ENCODE data around the gene IDH2. TPM values are rescaled to one million over a fixed set of nuclear protein-coding genes. Genes with fewer than 3 reads are reported as not detected.
"Not testable (repeated sequence)": the region's sequence is repeated elsewhere in the genome, so short reads cannot be mapped to it uniquely, and the experiment has no call there.

The IDH2 gene
- total RNA-seq, 1 donor from 2014 or later = 135 TPM

DNA sequence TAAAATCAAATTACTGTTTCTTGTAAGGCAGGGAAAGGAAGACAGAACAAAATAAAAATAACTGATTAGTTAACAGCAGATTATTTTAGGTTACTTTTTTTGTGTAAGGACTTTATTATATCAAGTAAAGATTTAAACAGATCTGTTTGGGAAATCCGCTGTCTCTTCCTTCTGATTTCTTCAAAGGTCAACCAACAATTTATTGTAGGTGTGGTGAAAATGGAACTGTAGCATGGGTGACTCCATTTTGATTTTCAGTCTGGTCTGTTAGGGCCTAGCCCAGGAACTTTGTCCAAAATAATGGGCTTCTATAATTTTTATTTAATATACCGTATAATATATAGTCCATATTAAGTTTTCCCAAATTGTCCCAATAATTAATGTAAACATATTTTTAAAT, 13.5 kb upstream of the IDH2 start:
- DNase-seq (ENCODE audit: low read depth, low spot score) = no peak

DNA sequence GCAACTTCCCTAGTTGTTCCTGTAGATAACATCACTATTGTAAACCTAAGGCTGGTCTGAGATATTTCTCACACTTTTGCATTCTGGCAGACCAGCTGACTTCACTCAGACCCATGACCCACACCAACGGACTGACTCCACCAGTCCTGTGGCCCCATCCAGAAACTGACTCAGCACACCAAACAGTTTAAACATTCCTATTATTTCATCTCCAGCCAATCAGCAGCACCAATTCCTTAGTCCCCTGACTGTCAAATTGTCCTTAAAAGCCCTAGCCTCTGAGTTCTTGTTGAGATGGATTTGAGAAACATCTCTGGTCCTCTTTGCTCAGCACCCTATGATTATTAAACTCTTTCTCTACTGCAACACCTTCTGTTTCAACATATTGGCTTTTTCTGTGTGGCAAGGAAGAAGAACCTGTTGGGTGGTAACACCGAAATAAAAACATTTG, 12.2 kb upstream of the IDH2 start:
- DNase-seq (ENCODE audit: low read depth, low spot score) = no peak

DNA sequence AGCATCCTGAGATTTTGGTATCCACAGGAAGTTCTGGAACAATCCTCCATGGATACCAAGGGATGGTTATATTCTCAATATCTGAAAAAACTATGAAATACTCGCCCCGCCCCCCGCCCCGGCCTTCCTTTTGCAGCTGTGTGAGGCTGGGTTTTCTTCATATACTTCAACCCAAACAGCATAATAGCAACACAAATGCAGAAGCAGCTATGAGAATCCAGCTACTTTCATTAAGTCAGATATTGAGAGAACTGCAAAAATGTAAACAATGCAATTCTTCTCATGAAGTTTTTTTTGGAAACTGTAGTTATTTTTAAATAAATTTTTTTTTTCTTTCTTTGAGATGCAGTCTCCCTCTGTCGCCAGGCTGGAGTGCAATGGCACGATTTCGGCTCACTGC, 10.9 kb upstream of the IDH2 start:
- DNase-seq (ENCODE audit: low read depth, low spot score) = no peak

DNA sequence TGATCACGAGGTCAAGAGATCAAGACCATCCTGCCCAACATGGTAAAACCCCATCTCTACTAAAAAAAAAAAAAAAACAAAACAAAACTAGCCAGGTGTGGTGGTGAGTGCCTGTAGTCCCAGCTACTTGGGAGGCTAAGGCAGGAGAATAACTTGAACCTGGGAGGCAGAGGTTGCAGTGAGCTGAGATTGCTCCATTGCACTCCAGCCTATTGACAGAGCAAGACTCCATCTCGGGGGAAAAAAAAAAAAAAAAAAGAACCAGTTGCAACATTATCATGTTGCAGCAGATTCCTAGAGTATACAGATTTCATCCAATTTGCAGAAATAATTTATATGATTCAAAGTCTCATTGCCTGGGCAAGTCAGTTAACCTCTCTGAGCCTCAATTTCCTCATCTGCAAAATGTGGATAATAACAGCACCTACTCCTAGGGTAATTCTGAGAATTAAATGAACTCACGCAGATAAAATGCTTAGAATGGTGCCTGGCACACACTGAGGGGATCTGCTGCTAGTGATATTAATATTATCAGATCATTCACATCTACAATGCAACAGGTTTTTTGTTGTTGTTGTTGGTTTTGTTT, 7.0 kb upstream of the IDH2 start:
- DNase-seq (ENCODE audit: low read depth, low spot score) = not testable (repeated sequence)

DNA sequence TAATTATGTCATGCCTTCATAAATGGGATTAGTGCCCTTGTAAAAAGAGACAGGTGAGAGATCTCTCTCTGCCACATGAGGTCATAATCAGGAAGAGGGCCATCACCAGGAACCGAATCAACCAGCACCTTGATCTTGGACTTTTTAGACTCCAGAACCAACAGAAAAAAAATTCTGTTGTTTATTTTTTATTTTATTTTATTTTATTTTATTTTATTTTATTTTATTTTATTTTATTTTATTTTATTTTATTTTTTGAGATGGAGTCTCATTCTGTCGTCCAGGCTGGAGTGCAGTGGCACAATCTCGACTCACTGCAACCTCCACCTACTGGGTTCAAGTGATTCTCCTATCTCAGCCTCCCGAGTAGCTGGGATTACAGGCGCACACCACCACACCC, 5.8 kb upstream of the IDH2 start:
- not testable (repeated sequence) for DNase-seq (ENCODE audit: low read depth, low spot score)

DNA sequence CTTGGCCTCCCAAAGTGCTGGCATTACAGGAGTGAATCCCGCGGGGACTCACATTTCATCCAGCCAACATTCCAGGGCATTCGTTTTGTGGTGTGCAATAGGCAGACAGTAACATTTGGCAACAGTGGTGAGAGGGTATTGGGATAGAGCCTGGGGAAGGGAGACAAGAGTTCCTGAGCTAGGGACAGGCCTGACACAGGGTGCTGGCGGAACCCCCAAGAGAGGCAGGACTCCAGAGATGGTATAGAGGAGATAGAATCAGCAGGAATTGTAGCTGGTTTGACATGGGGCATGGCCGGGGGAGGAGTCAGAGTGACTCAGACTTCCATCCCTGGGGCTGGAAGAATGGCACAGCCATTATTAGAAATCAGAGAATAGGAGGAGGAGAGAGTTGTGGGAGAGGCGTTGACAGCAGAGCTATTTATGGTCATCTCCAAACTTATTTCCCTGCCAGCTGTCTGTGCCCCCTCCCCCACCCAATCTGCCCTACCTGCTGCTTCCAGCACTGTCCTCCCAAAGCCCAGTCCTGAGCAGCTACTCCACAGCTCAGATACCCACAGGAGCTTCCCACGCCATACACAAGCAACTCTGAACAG, 4.4 kb upstream of the IDH2 start:
- DNase-seq (ENCODE audit: low read depth, low spot score) = no peak

DNA sequence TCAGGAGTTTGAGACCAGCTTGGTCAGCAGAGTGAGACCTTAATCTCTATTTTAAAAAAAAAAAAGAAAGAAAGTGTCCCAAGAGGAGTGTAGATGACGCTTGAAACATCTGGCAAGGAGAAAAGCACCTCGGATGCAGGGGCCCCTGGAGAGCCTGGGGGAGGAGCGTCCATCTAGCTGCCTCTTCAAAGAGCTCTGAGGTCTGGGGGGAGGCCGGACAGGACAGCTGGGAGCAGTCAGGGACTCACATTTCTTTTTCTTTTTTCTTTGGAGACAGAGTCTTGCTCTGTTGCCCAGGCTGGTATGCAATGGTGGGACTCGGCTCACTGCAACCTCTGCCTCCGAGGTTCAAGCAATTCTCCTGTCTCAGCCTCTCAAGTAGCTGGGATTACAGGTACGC, 3.3 kb upstream of the IDH2 start:
- DNase-seq (ENCODE audit: low read depth, low spot score) = no peak

DNA sequence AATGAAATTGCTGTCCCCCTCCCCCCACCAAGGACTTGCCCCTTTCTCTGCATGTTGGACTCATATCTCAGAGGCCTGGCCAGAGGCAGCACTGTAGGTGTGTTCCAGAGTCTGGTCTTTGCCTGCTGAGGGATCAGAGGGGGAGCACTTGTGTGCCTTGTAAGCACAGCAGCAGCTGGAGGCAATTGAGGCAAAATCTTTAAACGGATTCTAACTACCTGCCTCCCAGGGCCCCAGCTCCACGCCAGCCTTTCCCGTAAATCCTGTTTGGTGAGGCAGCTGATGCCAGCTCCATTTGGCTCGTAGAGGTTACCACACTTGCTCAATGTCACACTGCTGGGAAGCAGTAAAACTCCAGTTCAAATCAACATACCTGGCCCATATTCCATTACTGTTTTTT, 2.3 kb upstream of the IDH2 start:
- DNase-seq (ENCODE audit: low read depth, low spot score) = no peak

DNA sequence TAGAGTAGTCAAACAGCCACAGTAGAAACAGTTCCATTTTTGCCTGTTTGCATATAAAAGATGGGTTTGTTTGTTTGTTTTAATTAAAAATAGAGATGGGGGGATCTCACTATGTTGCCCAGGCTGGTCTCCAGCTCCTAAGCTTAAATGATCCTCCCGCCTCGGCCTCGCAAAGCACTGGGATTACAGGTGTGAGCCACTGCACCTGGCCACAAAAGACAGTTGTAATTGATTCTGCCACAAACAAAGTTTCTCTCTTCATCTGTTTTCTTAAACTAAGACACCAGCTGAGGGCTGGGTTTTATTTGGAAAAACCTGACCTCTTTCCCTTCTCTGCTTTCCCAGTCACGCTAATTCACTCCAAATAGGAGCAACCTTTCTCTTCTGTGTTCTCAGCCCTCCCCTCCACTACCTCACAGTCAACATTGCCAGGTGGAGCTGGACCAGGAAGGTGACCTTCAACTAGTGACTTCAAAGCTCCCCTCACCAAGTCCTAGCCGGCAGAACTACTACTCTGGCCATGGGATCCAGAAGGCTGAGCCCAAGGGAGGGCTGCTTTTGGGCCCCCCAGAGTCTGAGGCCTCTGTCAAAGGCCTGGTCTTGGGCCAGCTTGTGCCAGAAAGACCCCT, 1.5 kb upstream of the IDH2 start:
- DNase-seq (ENCODE audit: low read depth, low spot score) = no peak

DNA sequence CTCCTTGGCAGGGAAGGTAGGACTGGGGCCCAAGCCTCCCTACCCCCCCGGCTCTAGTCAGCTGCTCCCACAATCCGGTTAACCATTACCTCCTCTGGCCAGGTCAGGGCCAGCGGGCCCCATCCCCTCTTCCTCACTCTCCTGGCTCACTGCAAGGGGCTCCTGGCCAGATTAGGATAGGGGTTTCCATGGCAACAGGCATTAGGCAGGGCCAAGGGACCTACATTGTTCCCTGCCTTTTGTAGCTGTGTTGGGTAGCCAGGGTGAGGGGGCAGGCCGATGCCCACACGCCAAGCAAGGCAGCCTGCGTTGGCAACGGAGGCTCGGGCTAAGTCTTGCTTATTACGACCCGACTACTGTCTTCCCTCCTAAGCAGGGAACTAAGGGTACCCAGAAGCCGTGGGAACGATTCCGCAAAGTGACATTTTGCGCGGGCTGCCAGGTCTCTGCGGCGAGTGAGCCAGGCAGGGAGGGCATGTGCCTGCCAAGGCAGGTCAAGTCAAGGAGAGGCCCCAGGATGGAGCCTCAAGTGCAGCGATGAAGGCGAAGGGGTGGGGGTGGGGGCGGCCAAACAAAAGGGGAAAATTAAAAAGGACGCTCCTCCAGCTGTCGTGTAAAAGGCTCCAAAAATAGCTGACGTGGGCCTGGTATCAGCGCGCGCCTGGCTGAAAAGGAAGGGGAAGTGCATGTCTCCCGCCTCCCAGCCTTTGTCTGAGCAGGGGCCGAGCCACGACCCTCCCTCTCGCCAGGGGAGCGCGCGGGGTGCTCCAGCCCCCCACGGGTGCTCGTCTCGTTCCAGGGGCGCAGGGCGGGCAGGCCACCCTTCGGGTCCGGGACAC, 919 bp downstream of the IDH2 start:
- no peak for DNase-seq (ENCODE audit: low read depth, low spot score)

DNA sequence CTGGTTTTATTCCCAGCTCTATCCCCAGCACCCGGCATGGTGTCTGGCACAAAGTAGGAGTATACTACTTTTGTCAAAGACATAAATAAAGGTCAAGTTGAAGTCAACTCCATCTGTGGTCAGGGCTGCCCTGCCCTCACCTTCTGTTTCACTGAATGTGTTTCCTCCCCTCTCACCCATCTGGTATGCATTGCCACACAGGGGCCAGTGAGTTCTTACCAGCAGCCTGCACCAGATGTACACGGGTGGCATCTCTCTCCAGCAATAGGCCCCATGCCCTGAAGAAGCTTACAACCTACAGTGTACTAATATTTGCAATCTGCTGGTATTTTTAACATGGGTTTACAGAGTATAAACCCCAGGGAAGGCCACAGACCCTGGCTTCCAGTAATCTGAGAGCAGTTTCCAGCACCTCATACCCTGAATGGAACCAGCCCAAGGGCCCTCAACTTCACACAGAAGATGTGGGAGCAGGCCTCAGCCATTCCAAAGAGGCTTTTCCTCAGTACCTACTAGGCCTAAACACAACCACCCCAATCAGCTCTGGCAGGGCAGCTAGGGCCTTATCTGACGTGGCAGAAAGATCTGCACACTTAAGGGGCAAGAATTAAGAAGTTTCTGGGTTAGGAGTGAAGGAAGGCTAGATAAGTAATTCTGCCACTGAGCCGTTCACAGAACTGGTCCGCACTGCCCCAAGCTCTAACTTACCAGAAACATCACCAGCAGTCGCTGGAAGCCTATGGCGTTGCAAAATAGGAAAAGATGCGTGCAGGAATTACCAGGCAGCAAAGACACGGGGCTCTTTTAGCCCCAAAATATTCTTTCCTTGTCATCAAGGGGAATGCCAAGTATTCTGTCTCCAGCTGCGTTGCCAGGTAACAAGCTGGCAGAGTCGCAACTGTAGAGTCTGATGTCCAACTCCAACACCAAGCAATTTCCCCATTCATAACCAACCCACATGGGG, 2.1 kb downstream of the IDH2 start:
- no peak for DNase-seq (ENCODE audit: low read depth, low spot score)

DNA sequence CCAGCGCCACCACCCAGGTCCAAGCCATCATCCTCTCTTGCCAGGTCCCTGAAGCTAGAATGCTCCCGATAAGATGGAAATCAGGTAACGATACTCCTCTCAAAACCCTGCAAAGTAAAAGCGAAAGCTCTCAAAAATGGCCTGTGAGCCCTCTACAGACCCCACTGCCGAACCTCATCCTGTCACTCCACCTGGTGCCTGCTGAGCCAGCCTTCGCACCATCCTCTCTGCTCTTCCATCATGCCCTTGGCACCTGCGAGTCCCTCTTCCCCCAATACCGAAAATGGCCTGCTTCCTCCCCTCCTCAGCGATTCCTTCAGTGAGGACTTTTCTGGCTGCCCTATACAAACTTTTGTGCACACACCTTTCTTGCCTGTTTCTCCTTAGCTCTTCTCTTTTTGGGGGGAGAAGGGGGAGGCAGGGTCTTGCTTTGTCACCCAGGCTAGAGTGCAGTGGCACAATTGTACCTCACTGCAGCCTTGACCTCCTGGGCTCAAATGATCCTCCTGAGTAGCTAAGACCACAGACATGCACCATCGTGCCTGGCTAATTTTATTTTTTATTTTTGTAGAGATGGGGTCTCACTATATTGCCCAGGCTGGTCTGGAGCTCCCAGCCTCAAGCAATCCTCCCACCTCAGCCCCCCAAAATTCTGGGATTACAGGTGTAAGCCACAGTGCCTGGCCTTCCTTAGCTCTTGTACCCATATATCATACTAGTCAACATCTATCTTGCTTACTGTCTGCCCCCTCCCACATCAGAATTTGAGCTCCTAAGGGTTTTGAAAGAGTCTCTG, 3.0 kb downstream of the IDH2 start:
- no peak for DNase-seq (ENCODE audit: low read depth, low spot score)

DNA sequence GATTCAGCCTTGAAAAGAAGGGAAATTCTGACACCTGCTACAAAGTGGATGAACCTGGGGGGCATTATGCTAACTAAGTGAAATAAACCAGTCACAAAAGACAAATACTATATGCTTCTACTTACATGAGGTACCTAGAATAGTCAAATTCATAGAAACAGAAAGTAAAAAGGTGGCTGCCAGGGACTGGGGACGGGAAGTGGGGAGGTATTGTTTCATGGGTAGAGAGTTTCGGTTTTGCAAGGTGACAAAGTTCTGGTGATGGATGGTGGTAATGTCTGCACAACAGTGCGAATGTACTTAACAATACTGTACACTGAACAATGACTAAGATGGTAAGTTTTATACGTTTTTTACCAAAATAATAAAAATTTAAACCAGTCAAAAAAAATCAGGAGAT, 4.8 kb downstream of the IDH2 start:
- DNase-seq (ENCODE audit: low read depth, low spot score) = no peak

DNA sequence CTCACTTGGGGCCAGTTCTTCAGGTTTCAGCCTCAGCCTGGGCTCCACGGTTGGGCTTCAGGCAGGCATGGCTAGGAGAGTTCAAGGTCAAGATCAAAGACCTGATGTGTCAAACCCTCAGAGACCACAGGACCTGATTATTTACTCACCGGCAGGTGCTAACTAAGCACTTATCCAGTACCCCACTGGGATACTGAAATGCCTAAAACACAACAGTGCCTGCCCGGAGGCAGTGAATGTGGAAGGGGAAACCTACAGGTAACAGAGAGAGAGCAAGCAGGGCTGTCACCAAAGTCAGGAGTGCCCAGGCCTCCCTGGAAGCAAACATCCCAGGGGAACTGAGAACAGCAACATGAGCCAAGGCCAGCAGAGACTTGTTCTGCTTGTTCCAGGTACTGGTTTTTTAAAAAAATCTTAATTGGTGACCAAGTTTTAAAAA, 6.7 kb downstream of the IDH2 start:
- no peak for DNase-seq (ENCODE audit: low read depth, low spot score)

DNA sequence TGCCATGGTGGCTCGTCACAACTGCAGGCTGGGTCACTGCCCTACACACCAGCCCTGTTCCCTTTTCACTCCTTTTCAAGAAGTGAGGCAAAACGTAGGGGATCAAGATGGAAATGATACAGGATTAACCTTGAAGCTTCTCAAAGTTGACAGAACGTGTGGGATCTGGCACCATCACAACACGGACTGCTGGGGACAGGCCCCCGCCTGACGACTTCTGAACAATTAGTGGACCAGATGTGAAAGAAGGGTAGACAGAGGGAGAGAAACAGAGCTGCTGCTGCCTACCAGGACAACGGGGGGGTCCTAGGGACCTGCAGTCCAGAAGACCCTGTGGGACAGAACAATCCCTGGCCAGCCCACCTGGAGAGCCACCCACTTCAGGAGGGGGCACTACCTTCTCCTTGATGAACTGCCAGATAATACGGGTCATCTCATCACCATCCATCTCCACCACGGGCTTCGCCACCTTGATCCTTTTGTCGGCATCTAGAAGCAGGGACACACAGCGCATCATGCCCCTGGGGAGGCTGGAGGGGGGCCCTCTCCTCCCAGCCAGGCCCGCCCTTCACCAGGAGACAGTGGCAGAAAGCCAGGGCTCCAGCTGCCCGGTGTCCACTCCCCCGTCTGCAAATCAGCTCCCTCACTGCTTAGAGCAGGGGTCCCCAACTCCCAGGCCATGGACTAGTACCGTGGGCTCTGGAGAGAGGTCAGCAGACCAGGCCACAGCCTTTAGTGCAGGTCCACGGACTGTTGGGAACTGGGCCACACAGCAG, 10.9 kb downstream of the IDH2 start:
- no peak for DNase-seq (ENCODE audit: low read depth, low spot score)

DNA sequence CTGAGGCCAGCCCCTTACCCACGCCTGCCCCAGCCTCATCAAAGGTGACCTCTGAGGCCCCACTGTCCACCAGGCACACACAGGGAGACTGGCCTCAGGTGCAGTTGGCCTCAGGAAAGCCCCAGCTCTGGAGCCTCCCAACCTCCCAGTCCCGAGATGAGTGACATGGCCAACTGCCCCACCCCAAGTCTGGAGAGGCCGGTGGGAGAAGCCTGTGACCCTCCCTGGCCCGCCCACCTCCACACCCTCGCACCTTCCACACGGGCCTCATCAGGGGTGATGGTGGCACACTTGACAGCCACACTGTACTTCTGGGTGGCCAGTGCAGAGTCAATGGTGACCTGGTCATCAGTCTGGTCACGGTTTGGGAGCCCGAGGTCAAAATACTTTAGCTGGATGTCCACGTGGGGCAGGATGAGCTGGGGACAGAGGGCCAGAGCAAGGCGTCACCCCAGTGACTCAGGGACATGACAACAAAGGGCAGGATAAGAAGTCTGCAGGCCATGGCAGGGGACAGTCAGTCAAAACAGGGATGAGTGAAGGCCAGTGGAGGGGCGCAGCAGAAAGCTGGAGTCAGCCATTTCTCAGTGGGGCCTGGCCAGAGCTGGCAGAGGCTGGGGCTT, 11.9 kb downstream of the IDH2 start:
- DNase-seq (ENCODE audit: low read depth, low spot score) = no peak

DNA sequence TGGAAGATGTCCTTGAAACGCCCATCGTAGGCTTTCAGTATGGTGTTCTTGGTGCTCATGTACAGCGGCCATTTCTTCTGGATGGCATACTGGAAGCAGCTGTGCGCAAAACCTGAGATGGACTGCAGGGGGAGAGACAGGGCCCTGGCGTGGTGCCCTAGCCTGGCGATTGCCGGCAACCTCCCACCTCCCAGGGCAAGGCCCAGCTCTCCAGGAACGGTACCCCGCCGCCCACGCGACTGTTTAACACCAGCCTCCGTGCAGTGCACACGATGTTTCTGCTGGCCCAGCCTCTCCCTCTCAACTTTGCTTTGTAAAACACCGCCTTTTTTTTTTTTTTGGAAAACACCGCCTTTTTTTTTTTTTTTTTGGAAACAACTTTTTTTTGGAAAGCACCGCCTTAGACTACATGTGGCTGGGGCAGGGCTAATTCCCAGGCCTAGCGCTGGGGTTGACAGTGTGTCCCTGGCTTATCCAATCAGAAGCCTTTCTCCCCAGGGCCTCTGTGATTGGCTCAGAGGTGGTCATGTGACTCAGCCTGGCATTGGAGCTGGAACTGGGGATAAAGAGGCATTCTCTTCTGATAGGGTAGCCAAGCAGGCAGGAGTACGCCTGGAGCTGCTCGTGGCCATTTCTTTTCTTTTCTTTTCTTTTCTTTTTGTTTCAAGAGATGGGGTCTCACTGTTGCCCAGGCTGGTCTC, 14.7 kb downstream of the IDH2 start:
- no peak for DNase-seq (ENCODE audit: low read depth, low spot score)

DNA sequence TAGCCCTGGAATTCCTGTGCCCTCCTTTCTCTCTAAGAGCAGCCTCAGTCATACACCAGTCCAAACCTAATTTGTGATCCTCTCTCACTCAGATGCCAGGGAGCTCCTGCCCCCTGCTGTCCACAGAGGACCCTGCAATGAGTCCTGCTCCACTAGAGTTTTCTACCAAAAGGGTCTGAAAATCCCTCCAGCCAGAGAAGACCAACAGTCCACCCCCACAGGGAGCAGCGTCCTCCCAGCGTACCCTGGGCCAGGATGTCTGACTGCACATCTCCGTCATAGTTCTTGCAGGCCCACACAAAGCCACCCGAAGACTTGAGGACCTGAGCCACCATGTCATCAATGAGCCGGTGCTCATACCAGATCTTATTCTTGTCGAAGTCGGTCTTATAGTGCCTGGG, 15.4 kb downstream of the IDH2 start:
- DNase-seq (ENCODE audit: low read depth, low spot score) = no peak

Data from pulmonary artery endothelial cell (primary cell).